ENCODE data around the gene GAK.

The GAK gene

DNA sequence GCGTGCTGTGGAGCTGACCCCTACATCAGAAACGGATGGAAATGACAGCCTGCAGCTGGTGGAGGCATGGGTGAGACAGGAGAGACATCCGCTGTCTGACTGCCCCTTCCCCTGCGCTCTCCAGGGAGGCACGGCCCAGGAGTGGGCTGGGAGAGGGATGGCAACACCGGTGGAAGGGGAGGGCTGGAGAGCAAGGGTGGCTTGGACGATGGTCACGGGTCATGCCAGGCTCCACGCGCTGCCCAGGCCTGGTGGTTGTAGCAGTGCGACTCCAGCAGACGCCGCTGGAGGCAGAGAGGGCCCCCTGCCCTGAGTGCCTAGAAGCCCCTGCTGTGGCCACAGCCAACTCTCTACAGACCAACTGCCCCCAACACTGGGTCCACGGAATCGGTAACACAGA is 47.9 kb downstream of the GAK start:
- no peak for TF ChIP-seq EZH2phosphoT487 (conservative IDR thresholded peaks at IDR 0.05; ENCODE audit: low read length)
- TF ChIP-seq, protein P1, sequence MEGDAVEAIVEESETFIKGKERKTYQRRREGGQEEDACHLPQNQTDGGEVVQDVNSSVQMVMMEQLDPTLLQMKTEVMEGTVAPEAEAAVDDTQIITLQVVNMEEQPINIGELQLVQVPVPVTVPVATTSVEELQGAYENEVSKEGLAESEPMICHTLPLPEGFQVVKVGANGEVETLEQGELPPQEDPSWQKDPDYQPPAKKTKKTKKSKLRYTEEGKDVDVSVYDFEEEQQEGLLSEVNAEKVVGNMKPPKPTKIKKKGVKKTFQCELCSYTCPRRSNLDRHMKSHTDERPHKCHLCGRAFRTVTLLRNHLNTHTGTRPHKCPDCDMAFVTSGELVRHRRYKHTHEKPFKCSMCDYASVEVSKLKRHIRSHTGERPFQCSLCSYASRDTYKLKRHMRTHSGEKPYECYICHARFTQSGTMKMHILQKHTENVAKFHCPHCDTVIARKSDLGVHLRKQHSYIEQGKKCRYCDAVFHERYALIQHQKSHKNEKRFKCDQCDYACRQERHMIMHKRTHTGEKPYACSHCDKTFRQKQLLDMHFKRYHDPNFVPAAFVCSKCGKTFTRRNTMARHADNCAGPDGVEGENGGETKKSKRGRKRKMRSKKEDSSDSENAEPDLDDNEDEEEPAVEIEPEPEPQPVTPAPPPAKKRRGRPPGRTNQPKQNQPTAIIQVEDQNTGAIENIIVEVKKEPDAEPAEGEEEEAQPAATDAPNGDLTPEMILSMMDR (IDR thresholded peaks at IDR 0.05; ENCODE audit: insufficient read depth, low read length, poor library complexity, severe bottlenecking), result no peak
- Histone ChIP-seq H3K9ac (ENCODE audit: low read length) (no peak overlapping the region), H3K79me2 (ENCODE audit: insufficient read depth, low read length) (no peaks in the 10 kb centered on the region), H3K27me3 (ENCODE audit: low read length) (no peaks in the 10 kb centered on the region), H2AFZ (ENCODE audit: low read depth, low read length, severe bottlenecking) (no peak overlapping the region), H3F3A (ENCODE audit: insufficient read depth) (no peaks in the 10 kb centered on the region), H3K4me2 (ENCODE audit: low read depth, low read length, poor library complexity, severe bottlenecking) (no peak overlapping the region), H3K4me3 (ENCODE audit: insufficient read depth, low read length, poor library complexity, severe bottlenecking) (no peak overlapping the region), H3K9me3 (ENCODE audit: insufficient read depth, low read length) (no peaks in the 10 kb centered on the region), H3K9me2 (replicated peaks; ENCODE audit: insufficient read depth, low read length) (no peaks in the 10 kb centered on the region), H3K36me3 (ENCODE audit: low read length) (no peaks in the 10 kb centered on the region), H4K20me1 (ENCODE audit: low read depth, low read length) (no peaks in the 10 kb centered on the region), H3K27ac (ENCODE audit: low read depth, low read length) (no peak overlapping the region)

DNA sequence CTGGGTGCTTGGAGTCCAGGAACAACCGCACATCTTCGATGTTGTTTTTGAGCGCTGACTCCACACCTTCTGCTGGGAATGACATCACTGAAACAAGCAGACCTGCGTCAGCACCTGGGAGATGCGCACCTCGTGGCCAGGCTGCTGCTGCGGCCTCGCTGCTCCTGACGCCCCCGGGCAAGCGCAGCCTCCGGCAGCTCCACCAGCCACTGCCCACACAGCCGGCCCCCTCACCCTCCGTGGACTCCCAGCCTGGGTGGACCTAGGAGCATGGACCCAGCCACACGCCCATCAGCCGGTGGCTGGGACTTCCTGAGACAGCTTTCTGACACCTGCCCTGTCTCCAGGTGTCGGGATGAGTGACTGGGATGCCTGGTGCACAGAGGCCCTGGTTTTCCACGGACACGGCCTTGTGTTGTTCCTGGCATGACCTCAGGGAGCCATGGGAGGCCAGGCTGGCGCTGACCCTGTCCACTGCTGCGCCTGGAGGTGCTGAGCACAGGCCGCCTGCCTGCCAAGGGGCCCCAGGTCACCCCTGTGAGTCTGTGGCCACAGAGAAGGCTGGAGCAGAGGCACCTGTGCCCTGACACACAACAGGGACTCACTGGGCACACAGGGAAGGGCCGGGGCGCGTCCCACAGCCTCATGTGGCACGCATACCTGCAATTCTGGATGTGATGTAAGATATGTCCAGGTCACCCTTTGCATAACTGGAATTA is 48.6 kb downstream of the GAK start:
- Histone ChIP-seq H3K9me3 (ENCODE audit: insufficient read depth, low read length) (no peaks in the 10 kb centered on the region), H2AFZ (ENCODE audit: low read depth, low read length, severe bottlenecking) (no peak overlapping the region), H3K27me3 (ENCODE audit: low read length) (no peaks in the 10 kb centered on the region), H3K27ac (ENCODE audit: low read depth, low read length) (no peak overlapping the region), H3K9me2 (replicated peaks; ENCODE audit: insufficient read depth, low read length) (no peaks in the 10 kb centered on the region), H3K4me2 (ENCODE audit: low read depth, low read length, poor library complexity, severe bottlenecking) (no peak overlapping the region), H3K4me3 (ENCODE audit: insufficient read depth, low read length, poor library complexity, severe bottlenecking) (no peak overlapping the region), H4K20me1 (ENCODE audit: low read depth, low read length) (no peaks in the 10 kb centered on the region), H3F3A (ENCODE audit: insufficient read depth) (no peaks in the 10 kb centered on the region), H3K36me3 (ENCODE audit: low read length) (no peaks in the 10 kb centered on the region), H3K79me2 (ENCODE audit: insufficient read depth, low read length) (no peaks in the 10 kb centered on the region), H3K9ac (ENCODE audit: low read length) (no peak overlapping the region)
- TF ChIP-seq EZH2phosphoT487 (conservative IDR thresholded peaks at IDR 0.05; ENCODE audit: low read length), result no peak
- TF ChIP-seq, protein P1 (IDR thresholded peaks at IDR 0.05; ENCODE audit: insufficient read depth, low read length, poor library complexity, severe bottlenecking), result no peak

DNA sequence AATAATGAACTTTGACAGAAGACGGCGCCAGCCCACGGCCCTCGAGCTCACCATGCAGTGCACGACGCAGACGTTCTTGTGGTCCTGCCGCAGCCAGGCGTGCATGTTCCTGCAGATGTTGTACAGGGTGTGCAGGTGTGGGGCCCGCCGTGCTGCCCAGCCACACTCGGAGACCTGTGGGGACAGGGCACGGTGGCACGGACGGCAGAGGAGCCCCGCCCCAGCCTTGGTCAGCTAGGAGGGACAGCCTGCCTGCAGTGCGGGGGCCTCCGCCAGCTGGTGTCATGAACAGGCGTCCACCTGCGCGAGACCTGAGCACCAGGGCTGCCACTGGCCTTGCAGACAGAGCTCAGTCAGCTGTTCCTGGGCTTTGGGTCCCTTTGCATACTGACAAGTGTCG is 49.5 kb downstream of the GAK start:
- Histone ChIP-seq H3K36me3 (ENCODE audit: low read length) (no peaks in the 10 kb centered on the region), H2AFZ (ENCODE audit: low read depth, low read length, severe bottlenecking) (no peak overlapping the region), H3K27me3 (ENCODE audit: low read length) (no peaks in the 10 kb centered on the region), H3K9ac (ENCODE audit: low read length) (no peak overlapping the region), H3K4me2 (ENCODE audit: low read depth, low read length, poor library complexity, severe bottlenecking) (no peak overlapping the region), H4K20me1 (ENCODE audit: low read depth, low read length) (no peaks in the 10 kb centered on the region), H3K9me3 (ENCODE audit: insufficient read depth, low read length) (no peaks in the 10 kb centered on the region), H3K9me2 (replicated peaks; ENCODE audit: insufficient read depth, low read length) (no peaks in the 10 kb centered on the region), H3K4me3 (ENCODE audit: insufficient read depth, low read length, poor library complexity, severe bottlenecking) (no peak overlapping the region), H3K27ac (ENCODE audit: low read depth, low read length) (no peak overlapping the region), H3K79me2 (ENCODE audit: insufficient read depth, low read length) (no peaks in the 10 kb centered on the region), H3F3A (ENCODE audit: insufficient read depth) (no peaks in the 10 kb centered on the region)
- TF ChIP-seq, protein P1 (IDR thresholded peaks at IDR 0.05; ENCODE audit: insufficient read depth, low read length, poor library complexity, severe bottlenecking), result no peak
- no peak for TF ChIP-seq EZH2phosphoT487 (conservative IDR thresholded peaks at IDR 0.05; ENCODE audit: low read length)

Measured in SU-DHL-6 (cell line).